ENCODE measurements around the gene PRKCI.

PRKCI gene

DNA sequence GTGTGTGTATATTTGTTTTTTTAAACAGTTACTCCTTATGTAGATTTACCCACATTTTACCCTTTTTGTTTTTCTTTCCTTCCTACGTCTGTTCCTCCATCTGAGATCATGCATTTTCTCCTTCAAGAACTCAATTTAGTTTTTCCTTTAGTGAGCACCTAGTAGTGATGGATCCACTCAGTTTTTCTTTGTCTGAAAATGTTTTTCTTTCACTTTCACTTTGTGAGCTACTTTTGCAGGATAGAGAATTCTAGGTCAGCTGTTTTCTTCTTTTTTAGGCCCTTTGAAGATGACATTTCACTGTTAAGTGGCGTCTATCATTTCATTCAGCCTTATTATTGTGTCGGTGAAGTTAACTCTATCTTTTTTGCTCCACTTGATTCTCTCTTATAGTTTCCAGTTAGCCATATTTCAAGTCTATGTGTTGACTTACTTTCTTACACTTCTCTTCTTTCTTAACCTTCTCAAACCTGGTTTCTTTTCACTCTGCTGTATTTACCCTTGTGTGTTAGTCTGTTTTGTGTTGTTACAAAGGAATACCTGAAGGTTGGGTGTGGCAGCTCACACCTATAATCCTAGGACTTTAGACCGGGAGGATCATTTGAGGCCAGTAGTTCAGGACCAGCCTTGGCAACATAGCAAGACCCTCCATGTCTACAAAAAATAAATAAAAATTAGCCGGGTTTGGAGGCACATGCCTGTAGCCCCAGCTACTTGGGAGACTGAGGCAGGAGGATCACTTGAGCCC is 55.8 kb downstream of the PRKCI start:
- H3K27me3 ChIP-seq (ENCODE audit: control insufficient read depth in 1 of 2, insufficient read depth in 2 of 2, low read length in 2 of 2): no peaks in the 10 kb centered on the region
- H3K36me3 ChIP-seq (ENCODE audit: control insufficient read depth in 1 of 2, insufficient read depth in 2 of 2, low read length in 2 of 2): peaks cover 4 to 18% of the 10 kb centered on the region in 2 donors
- peak overlapping the region in 1 of 2 donors; percentile 2 for H3K9ac ChIP-seq (ENCODE audit: low read depth in 1 of 2, low read length in 2 of 2)
- H3K4me1 ChIP-seq (ENCODE audit: control insufficient read depth in 1 of 2, insufficient read depth in 2 of 2, low read length in 2 of 2): peaks cover 9 to 12% of the 10 kb centered on the region in 2 donors
- H3K4me3 ChIP-seq (ENCODE audit: low read depth in 1 of 2, low read length in 2 of 2): peak overlapping the region; percentile 13 to 41
- H3K27ac ChIP-seq (ENCODE audit: low read depth, low read length): peak overlapping the region; percentile 27
- H3K9me3 ChIP-seq (ENCODE audit: control insufficient read depth in 1 of 2, low read length in 2 of 2): no peaks in the 10 kb centered on the region

GRCh38 chr3:170278627-170279026 is 56.4 kb downstream of the PRKCI start:
- Histone ChIP-seq H3K27ac (ENCODE audit: low read depth, low read length) (no peak overlapping the region), H3K4me3 (ENCODE audit: low read depth in 1 of 2, low read length in 2 of 2) (no peak overlapping the region), H3K36me3 (ENCODE audit: control insufficient read depth in 1 of 2, insufficient read depth in 2 of 2, low read length in 2 of 2) (peaks cover 4 to 15% of the 10 kb centered on the region in 2 donors), H3K9me3 (ENCODE audit: control insufficient read depth in 1 of 2, low read length in 2 of 2) (no peaks in the 10 kb centered on the region), H3K27me3 (ENCODE audit: control insufficient read depth in 1 of 2, insufficient read depth in 2 of 2, low read length in 2 of 2) (no peaks in the 10 kb centered on the region), H3K4me1 (ENCODE audit: control insufficient read depth in 1 of 2, insufficient read depth in 2 of 2, low read length in 2 of 2) (peaks cover 9 to 12% of the 10 kb centered on the region in 2 donors), H3K9ac (ENCODE audit: low read depth in 1 of 2, low read length in 2 of 2) (no peak overlapping the region)

- H3K36me3 ChIP-seq (ENCODE audit: control insufficient read depth in 1 of 2, insufficient read depth in 2 of 2, low read length in 2 of 2): peaks cover 4 to 8% of the 10 kb centered on the region in 2 donors
- H3K27ac ChIP-seq (ENCODE audit: low read depth, low read length): no peak overlapping the region
- no peaks in the 10 kb centered on the region for H3K4me1 ChIP-seq (ENCODE audit: control insufficient read depth in 1 of 2, insufficient read depth in 2 of 2, low read length in 2 of 2)
- no peaks in the 10 kb centered on the region for H3K27me3 ChIP-seq (ENCODE audit: control insufficient read depth in 1 of 2, insufficient read depth in 2 of 2, low read length in 2 of 2)
- H3K9me3 ChIP-seq (ENCODE audit: control insufficient read depth in 1 of 2, low read length in 2 of 2): no peaks in the 10 kb centered on the region
- H3K9ac ChIP-seq (ENCODE audit: low read depth in 1 of 2, low read length in 2 of 2): no peak overlapping the region
- no peak overlapping the region for H3K4me3 ChIP-seq (ENCODE audit: low read depth in 1 of 2, low read length in 2 of 2)
Observed at GRCh38 chr3:170290194-170290593, 68.0 kb downstream of the PRKCI start.

- Histone ChIP-seq H3K27ac (ENCODE audit: low read depth, low read length) (no peak overlapping the region), H3K9me3 (ENCODE audit: control insufficient read depth in 1 of 2, low read length in 2 of 2) (no peaks in the 10 kb centered on the region), H3K4me3 (ENCODE audit: low read depth in 1 of 2, low read length in 2 of 2) (no peak overlapping the region), H3K9ac (ENCODE audit: low read depth in 1 of 2, low read length in 2 of 2) (no peak overlapping the region), H3K27me3 (ENCODE audit: control insufficient read depth in 1 of 2, insufficient read depth in 2 of 2, low read length in 2 of 2) (no peaks in the 10 kb centered on the region), H3K36me3 (ENCODE audit: control insufficient read depth in 1 of 2, insufficient read depth in 2 of 2, low read length in 2 of 2) (peaks cover 8 to 16% of the 10 kb centered on the region in 2 donors), H3K4me1 (ENCODE audit: control insufficient read depth in 1 of 2, insufficient read depth in 2 of 2, low read length in 2 of 2) (no peaks in the 10 kb centered on the region)
Observed at GRCh38 chr3:170295586-170295985, 73.4 kb downstream of the PRKCI start.

GRCh38 chr3:170296703-170297102 is 74.5 kb downstream of the PRKCI start:
- H3K4me3 ChIP-seq (ENCODE audit: low read depth in 1 of 2, low read length in 2 of 2): no peak overlapping the region
- no peaks in the 10 kb centered on the region for H3K9me3 ChIP-seq (ENCODE audit: control insufficient read depth in 1 of 2, low read length in 2 of 2)
- H3K4me1 ChIP-seq (ENCODE audit: control insufficient read depth in 1 of 2, insufficient read depth in 2 of 2, low read length in 2 of 2): no peaks in the 10 kb centered on the region
- no peak overlapping the region for H3K9ac ChIP-seq (ENCODE audit: low read depth in 1 of 2, low read length in 2 of 2)
- no peak overlapping the region for H3K27ac ChIP-seq (ENCODE audit: low read depth, low read length)
- no peaks in the 10 kb centered on the region for H3K27me3 ChIP-seq (ENCODE audit: control insufficient read depth in 1 of 2, insufficient read depth in 2 of 2, low read length in 2 of 2)
- H3K36me3 ChIP-seq (ENCODE audit: control insufficient read depth in 1 of 2, insufficient read depth in 2 of 2, low read length in 2 of 2): peaks cover 14 to 22% of the 10 kb centered on the region in 2 donors

GRCh38 chr3:170301405-170301804 is 79.2 kb downstream of the PRKCI start:
- Histone ChIP-seq H3K27me3 (ENCODE audit: control insufficient read depth in 1 of 2, insufficient read depth in 2 of 2, low read length in 2 of 2) (no peaks in the 10 kb centered on the region), H3K4me1 (ENCODE audit: control insufficient read depth in 1 of 2, insufficient read depth in 2 of 2, low read length in 2 of 2) (no peaks in the 10 kb centered on the region), H3K36me3 (ENCODE audit: control insufficient read depth in 1 of 2, insufficient read depth in 2 of 2, low read length in 2 of 2) (peaks cover 10 to 26% of the 10 kb centered on the region in 2 donors), H3K9me3 (ENCODE audit: control insufficient read depth in 1 of 2, low read length in 2 of 2) (no peaks in the 10 kb centered on the region), H3K9ac (ENCODE audit: low read depth in 1 of 2, low read length in 2 of 2) (no peak overlapping the region), H3K4me3 (ENCODE audit: low read depth in 1 of 2, low read length in 2 of 2) (no peak overlapping the region), H3K27ac (ENCODE audit: low read depth, low read length) (no peak overlapping the region)

- Histone ChIP-seq H3K27ac (ENCODE audit: low read depth, low read length) (no peak overlapping the region), H3K27me3 (ENCODE audit: control insufficient read depth in 1 of 2, insufficient read depth in 2 of 2, low read length in 2 of 2) (no peaks in the 10 kb centered on the region), H3K4me3 (ENCODE audit: low read depth in 1 of 2, low read length in 2 of 2) (no peak overlapping the region), H3K9ac (ENCODE audit: low read depth in 1 of 2, low read length in 2 of 2) (no peak overlapping the region), H3K4me1 (ENCODE audit: control insufficient read depth in 1 of 2, insufficient read depth in 2 of 2, low read length in 2 of 2) (no peaks in the 10 kb centered on the region), H3K9me3 (ENCODE audit: control insufficient read depth in 1 of 2, low read length in 2 of 2) (no peaks in the 10 kb centered on the region), H3K36me3 (ENCODE audit: control insufficient read depth in 1 of 2, insufficient read depth in 2 of 2, low read length in 2 of 2) (peaks cover 10 to 26% of the 10 kb centered on the region in 2 donors)
Observed at GRCh38 chr3:170302008-170302407, 79.8 kb downstream of the PRKCI start.

DNA sequence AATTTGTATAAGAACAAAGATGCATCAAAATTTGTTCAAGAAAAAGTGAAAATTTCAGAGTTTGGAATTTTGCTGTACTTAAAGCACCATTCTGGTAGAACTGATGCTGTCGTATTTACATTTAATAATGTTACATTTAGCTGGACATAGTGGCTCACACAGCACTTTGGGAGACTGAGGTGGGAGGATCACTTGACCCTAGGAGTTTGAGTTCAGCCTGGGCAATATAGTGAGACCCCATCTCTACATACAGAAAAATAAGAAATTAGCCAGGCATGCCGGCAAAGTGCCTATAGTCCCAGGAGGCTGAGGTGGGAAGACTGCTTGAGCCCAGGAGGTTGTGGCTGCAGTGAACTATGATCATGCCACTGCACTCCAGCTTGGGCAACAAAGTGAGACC is 83.8 kb downstream of the PRKCI start:
- Histone ChIP-seq H3K27me3 (ENCODE audit: control insufficient read depth in 1 of 2, insufficient read depth in 2 of 2, low read length in 2 of 2) (no peaks in the 10 kb centered on the region), H3K4me1 (ENCODE audit: control insufficient read depth in 1 of 2, insufficient read depth in 2 of 2, low read length in 2 of 2) (no peaks in the 10 kb centered on the region), H3K9me3 (ENCODE audit: control insufficient read depth in 1 of 2, low read length in 2 of 2) (no peaks in the 10 kb centered on the region), H3K4me3 (ENCODE audit: low read depth in 1 of 2, low read length in 2 of 2) (no peak overlapping the region), H3K27ac (ENCODE audit: low read depth, low read length) (no peak overlapping the region), H3K9ac (ENCODE audit: low read depth in 1 of 2, low read length in 2 of 2) (no peak overlapping the region), H3K36me3 (ENCODE audit: control insufficient read depth in 1 of 2, insufficient read depth in 2 of 2, low read length in 2 of 2) (peaks cover 6 to 14% of the 10 kb centered on the region in 2 donors)

DNA sequence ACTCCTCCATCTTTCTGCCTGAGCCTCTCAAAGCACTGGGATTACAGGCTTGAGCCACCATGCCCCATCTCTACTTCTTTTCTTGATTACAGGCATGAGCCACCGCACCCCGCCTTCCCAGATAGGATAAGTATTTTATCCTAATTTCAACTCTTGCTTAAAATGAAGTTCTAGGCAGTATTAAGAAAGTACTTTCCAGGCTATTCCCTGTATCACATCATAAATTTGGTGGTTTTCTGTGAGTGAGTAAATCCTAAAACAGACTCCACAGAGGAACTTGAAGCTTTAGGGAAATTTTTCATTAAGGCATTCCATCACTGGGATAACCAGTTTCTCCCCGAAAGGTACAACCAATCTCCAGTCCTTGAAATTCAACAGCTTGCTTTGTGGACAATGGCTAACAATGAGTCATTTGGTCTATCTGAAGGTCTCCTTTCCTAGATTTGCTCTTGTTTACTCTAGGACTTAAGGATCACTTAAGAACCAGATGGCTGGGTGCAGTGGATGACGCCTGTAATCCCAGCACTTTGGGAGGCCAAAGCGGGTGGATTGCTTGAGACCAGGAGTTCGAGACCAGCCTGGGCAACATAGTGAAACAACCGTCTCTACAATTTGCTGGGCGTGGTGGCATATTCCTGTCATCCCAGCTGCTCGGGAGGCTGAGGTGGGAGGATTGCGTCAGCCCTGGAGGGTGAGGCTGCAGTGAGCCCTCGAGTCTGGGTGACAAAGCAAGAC is 85.6 kb downstream of the PRKCI start:
- peaks cover 0 to 3% of the 10 kb centered on the region in 2 donors for H3K36me3 ChIP-seq (ENCODE audit: control insufficient read depth in 1 of 2, insufficient read depth in 2 of 2, low read length in 2 of 2)
- no peaks in the 10 kb centered on the region for H3K27me3 ChIP-seq (ENCODE audit: control insufficient read depth in 1 of 2, insufficient read depth in 2 of 2, low read length in 2 of 2)
- H3K4me3 ChIP-seq (ENCODE audit: low read depth in 1 of 2, low read length in 2 of 2): no peak overlapping the region
- no peaks in the 10 kb centered on the region for H3K9me3 ChIP-seq (ENCODE audit: control insufficient read depth in 1 of 2, low read length in 2 of 2)
- no peak overlapping the region for H3K9ac ChIP-seq (ENCODE audit: low read depth in 1 of 2, low read length in 2 of 2)
- no peaks in the 10 kb centered on the region for H3K4me1 ChIP-seq (ENCODE audit: control insufficient read depth in 1 of 2, insufficient read depth in 2 of 2, low read length in 2 of 2)
- no peak overlapping the region for H3K27ac ChIP-seq (ENCODE audit: low read depth, low read length)

DNA sequence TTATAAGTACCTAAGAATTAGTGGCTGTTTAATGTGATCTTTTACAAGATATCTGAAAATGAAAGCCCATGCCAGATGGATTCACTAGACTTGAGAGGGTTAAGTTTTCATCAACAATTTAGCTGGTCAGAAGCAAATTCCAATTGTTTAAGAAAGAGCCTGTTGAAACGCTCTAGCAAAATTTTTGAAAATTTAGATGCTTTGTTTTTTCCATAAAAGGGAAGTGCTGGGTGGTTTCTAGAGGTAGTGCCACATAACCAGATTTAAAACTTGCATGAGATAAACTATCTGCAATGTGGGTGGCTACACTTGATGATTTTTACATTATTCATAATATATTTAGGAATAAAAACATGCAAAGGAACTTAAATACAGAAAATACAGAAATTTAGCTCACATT is 86.8 kb downstream of the PRKCI start:
- H3K36me3 ChIP-seq (ENCODE audit: control insufficient read depth in 1 of 2, insufficient read depth in 2 of 2, low read length in 2 of 2): no peaks in the 10 kb centered on the region

More for the DNA sequence above, 86.8 kb downstream of the PRKCI start:
- H3K4me1 ChIP-seq (ENCODE audit: control insufficient read depth in 1 of 2, insufficient read depth in 2 of 2, low read length in 2 of 2): no peaks in the 10 kb centered on the region
- no peak overlapping the region for H3K9ac ChIP-seq (ENCODE audit: low read depth in 1 of 2, low read length in 2 of 2)
- H3K27ac ChIP-seq (ENCODE audit: low read depth, low read length): no peak overlapping the region
- no peak overlapping the region for H3K4me3 ChIP-seq (ENCODE audit: low read depth in 1 of 2, low read length in 2 of 2)
- H3K9me3 ChIP-seq (ENCODE audit: control insufficient read depth in 1 of 2, low read length in 2 of 2): no peaks in the 10 kb centered on the region
- H3K27me3 ChIP-seq (ENCODE audit: control insufficient read depth in 1 of 2, insufficient read depth in 2 of 2, low read length in 2 of 2): no peaks in the 10 kb centered on the region
